ENCODE results near the gene IZUMO2. TPM values are rescaled to one million over a fixed set of nuclear protein-coding genes. Genes with fewer than 3 reads are reported as not detected.
"Not testable (repeated sequence)": the region's sequence is repeated elsewhere in the genome, so short reads cannot be mapped to it uniquely, and the experiment has no call there.

Gene IZUMO2
- polyA plus RNA-seq, 1 donor (not counting 4 experiments of a cell fraction or from before 2014, with no cell fraction given) = not detected

GRCh38 chr19:50135856-50136602 lies 27.1 kb downstream of the IZUMO2 start:
- H3K27me3 ChIP-seq (ENCODE audit: control insufficient read depth, extremely low read depth, insufficient read depth, low read length); H2AFZ ChIP-seq (ENCODE audit: control insufficient read depth, low read length); H3K36me3 ChIP-seq (ENCODE audit: control insufficient read depth in 2 of 2, extremely low read depth in 1 of 2, insufficient read depth in 2 of 2, low read length in 2 of 2); dilution Hi-C loops (cut with MboI; ENCODE audit: extremely low pct_ligation_motif_present, low sequenced_read_pairs); H3K9ac ChIP-seq (ENCODE audit: control insufficient read depth, extremely low read depth, insufficient read depth, low read length); FAIRE-seq; H3K4me2 ChIP-seq (ENCODE audit: control insufficient read depth, extremely low read depth, insufficient read depth, low read depth, low read length); H4K20me1 ChIP-seq (ENCODE audit: control insufficient read depth, extremely low read depth, insufficient read depth, low read length); H3K9me3 ChIP-seq (ENCODE audit: control insufficient read depth, low read depth, low read length); H3K79me2 ChIP-seq (ENCODE audit: control insufficient read depth, insufficient read depth, low read length); H3K4me1 ChIP-seq (ENCODE audit: control insufficient read depth, extremely low read depth, insufficient read depth, low read length); H3K27ac ChIP-seq (ENCODE audit: control insufficient read depth, insufficient read depth, low read length); H3K9me1 ChIP-seq (ENCODE audit: control insufficient read depth, extremely low read depth, insufficient read depth, low read length); H3K4me3 ChIP-seq (ENCODE audit: control insufficient read depth in 2 of 3, extremely low read depth in 1 of 3, insufficient read depth in 2 of 3, low read depth in 1 of 3, low read length in 3 of 3); DNase-seq (ENCODE audit: low read depth, low spot score): not testable (repeated sequence)

GRCh38 chr19:50134777-50135719 lies 28.0 kb downstream of the IZUMO2 start:
- FAIRE-seq = not testable (repeated sequence)

GRCh38 chr19:50133518-50134492 lies 29.3 kb downstream of the IZUMO2 start:
- H3K27me3 ChIP-seq (ENCODE audit: control insufficient read depth, extremely low read depth, insufficient read depth, low read length); H3K27ac ChIP-seq (ENCODE audit: control insufficient read depth, insufficient read depth, low read length); H3K79me2 ChIP-seq (ENCODE audit: control insufficient read depth, insufficient read depth, low read length); H3K9me1 ChIP-seq (ENCODE audit: control insufficient read depth, extremely low read depth, insufficient read depth, low read length); DNase-seq (ENCODE audit: low read depth, low spot score); H2AFZ ChIP-seq (ENCODE audit: control insufficient read depth, low read length); H3K9me3 ChIP-seq (ENCODE audit: control insufficient read depth, low read depth, low read length); H4K20me1 ChIP-seq (ENCODE audit: control insufficient read depth, extremely low read depth, insufficient read depth, low read length); H3K36me3 ChIP-seq (ENCODE audit: control insufficient read depth in 2 of 2, extremely low read depth in 1 of 2, insufficient read depth in 2 of 2, low read length in 2 of 2); H3K4me1 ChIP-seq (ENCODE audit: control insufficient read depth, extremely low read depth, insufficient read depth, low read length); H3K4me2 ChIP-seq (ENCODE audit: control insufficient read depth, extremely low read depth, insufficient read depth, low read depth, low read length); FAIRE-seq; dilution Hi-C loops (cut with MboI; ENCODE audit: extremely low pct_ligation_motif_present, low sequenced_read_pairs); H3K9ac ChIP-seq (ENCODE audit: control insufficient read depth, extremely low read depth, insufficient read depth, low read length); H3K4me3 ChIP-seq (ENCODE audit: control insufficient read depth in 2 of 3, extremely low read depth in 1 of 3, insufficient read depth in 2 of 3, low read depth in 1 of 3, low read length in 3 of 3): not testable (repeated sequence)

More at GRCh38 chr19:50134777-50135719, 28.0 kb downstream of the IZUMO2 start:
- H3K9ac ChIP-seq (ENCODE audit: control insufficient read depth, extremely low read depth, insufficient read depth, low read length); H3K27me3 ChIP-seq (ENCODE audit: control insufficient read depth, extremely low read depth, insufficient read depth, low read length); H3K4me1 ChIP-seq (ENCODE audit: control insufficient read depth, extremely low read depth, insufficient read depth, low read length); H3K4me3 ChIP-seq (ENCODE audit: control insufficient read depth in 2 of 3, extremely low read depth in 1 of 3, insufficient read depth in 2 of 3, low read depth in 1 of 3, low read length in 3 of 3); H3K9me3 ChIP-seq (ENCODE audit: control insufficient read depth, low read depth, low read length); H3K36me3 ChIP-seq (ENCODE audit: control insufficient read depth in 2 of 2, extremely low read depth in 1 of 2, insufficient read depth in 2 of 2, low read length in 2 of 2); H3K9me1 ChIP-seq (ENCODE audit: control insufficient read depth, extremely low read depth, insufficient read depth, low read length); H3K79me2 ChIP-seq (ENCODE audit: control insufficient read depth, insufficient read depth, low read length); H3K27ac ChIP-seq (ENCODE audit: control insufficient read depth, insufficient read depth, low read length); H3K4me2 ChIP-seq (ENCODE audit: control insufficient read depth, extremely low read depth, insufficient read depth, low read depth, low read length); dilution Hi-C loops (cut with MboI; ENCODE audit: extremely low pct_ligation_motif_present, low sequenced_read_pairs); H2AFZ ChIP-seq (ENCODE audit: control insufficient read depth, low read length); H4K20me1 ChIP-seq (ENCODE audit: control insufficient read depth, extremely low read depth, insufficient read depth, low read length); DNase-seq (ENCODE audit: low read depth, low spot score): not testable (repeated sequence)

- H3K4me2 ChIP-seq (ENCODE audit: control insufficient read depth, extremely low read depth, insufficient read depth, low read depth, low read length); H3K27me3 ChIP-seq (ENCODE audit: control insufficient read depth, extremely low read depth, insufficient read depth, low read length); H2AFZ ChIP-seq (ENCODE audit: control insufficient read depth, low read length); H3K9ac ChIP-seq (ENCODE audit: control insufficient read depth, extremely low read depth, insufficient read depth, low read length); H3K4me3 ChIP-seq (ENCODE audit: control insufficient read depth in 2 of 3, extremely low read depth in 1 of 3, insufficient read depth in 2 of 3, low read depth in 1 of 3, low read length in 3 of 3); H3K27ac ChIP-seq (ENCODE audit: control insufficient read depth, insufficient read depth, low read length); H3K36me3 ChIP-seq (ENCODE audit: control insufficient read depth in 2 of 2, extremely low read depth in 1 of 2, insufficient read depth in 2 of 2, low read length in 2 of 2); H3K9me3 ChIP-seq (ENCODE audit: control insufficient read depth, low read depth, low read length); H3K79me2 ChIP-seq (ENCODE audit: control insufficient read depth, insufficient read depth, low read length); H3K4me1 ChIP-seq (ENCODE audit: control insufficient read depth, extremely low read depth, insufficient read depth, low read length); dilution Hi-C loops (cut with MboI; ENCODE audit: extremely low pct_ligation_motif_present, low sequenced_read_pairs); H4K20me1 ChIP-seq (ENCODE audit: control insufficient read depth, extremely low read depth, insufficient read depth, low read length); H3K9me1 ChIP-seq (ENCODE audit: control insufficient read depth, extremely low read depth, insufficient read depth, low read length); FAIRE-seq; DNase-seq (ENCODE audit: low read depth, low spot score): not testable (repeated sequence)
Observed at GRCh38 chr19:50104012-50104411, 59.1 kb downstream of the IZUMO2 start.

Measured in keratinocyte (primary cell).